NT2/D1 (cell line): ENCODE measurements around the gene DDX24.

Experiments used
- DNase-seq: peaks from one replicate; pipeline ENCODE4 v3.0.0-alpha.2; 2011; ENCODE audit warnings: low read depth, low spot score
- H3K27me3 ChIP-seq: 2 replicates; pipeline ENCODE4 v1.6.0; 2011; ENCODE audit warnings: mild to moderate bottlenecking; ENCODE audit not compliant: insufficient read length, insufficient read depth
- H3K36me3 ChIP-seq: 2 replicates; pipeline ENCODE4 v1.6.1; 2011; ENCODE audit warnings: mild to moderate bottlenecking, low read length, mixed read lengths; ENCODE audit not compliant: insufficient read depth, insufficient read length
- H3K4me1 ChIP-seq: 2 replicates; pipeline ENCODE4 v1.5.1; 2011; ENCODE audit not compliant: insufficient read depth, insufficient read length
- H3K4me3 ChIP-seq: 2 replicates; pipeline ENCODE4 v1.5.1; 2011; ENCODE audit warnings: low read depth; ENCODE audit not compliant: insufficient read length
- H3K9ac ChIP-seq: 2 replicates; pipeline ENCODE4 v1.6.0; 2011; ENCODE audit warnings: low read depth; ENCODE audit not compliant: insufficient read length
- H3K9me3 ChIP-seq: 2 replicates; pipeline ENCODE4 v1.5.1; 2011; ENCODE audit warnings: mild to moderate bottlenecking, low read length; ENCODE audit not compliant: insufficient read depth
- SUZ12 ChIP-seq: IDR thresholded peaks from 2 replicates; pipeline ENCODE4 v1.6.1; 2011; ENCODE audit not compliant: insufficient read length, insufficient read depth; ENCODE audit errors: extremely low read depth
- YY1 ChIP-seq: IDR thresholded peaks from 2 replicates; pipeline ENCODE4 v1.6.1; 2011; ENCODE audit not compliant: insufficient read length, insufficient read depth
- ZNF274 ChIP-seq: IDR thresholded peaks from 2 replicates; pipeline ENCODE4 v1.6.1; 2011; ENCODE audit warnings: mild to moderate bottlenecking, low read depth, low read length

The DDX24 gene

DNA sequence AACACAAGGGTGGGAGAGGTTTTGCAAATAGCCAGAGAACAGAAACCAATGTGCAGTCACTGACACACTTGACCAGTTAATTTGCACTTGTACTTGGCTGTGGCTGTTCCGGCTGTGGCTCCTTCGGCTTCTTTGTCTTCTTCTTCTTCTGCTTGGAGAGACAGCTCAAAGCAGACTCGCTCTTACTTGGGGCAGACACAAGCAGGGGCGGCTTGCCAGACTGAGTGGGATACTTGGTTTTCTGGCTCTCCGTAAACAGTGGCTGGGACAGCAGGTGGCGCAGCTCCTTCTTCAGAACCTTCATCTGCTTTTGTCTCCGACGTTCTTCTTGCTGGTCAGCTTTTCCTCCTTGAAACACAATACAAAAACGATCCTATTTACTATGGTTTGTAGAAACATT lies 29.9 kb downstream of the DDX24 start:
- Histone ChIP-seq H3K9me3 (no peaks in the 10 kb centered on the region), H3K36me3 (peaks cover 91% of the 10 kb centered on the region), H3K27me3 (no peaks in the 10 kb centered on the region), H3K9ac (no peak overlapping the region), H3K4me1 (no peaks in the 10 kb centered on the region), H3K4me3 (no peak overlapping the region)
- no peak for DNase-seq
- no peak for TF ChIP-seq YY1
- no peak for TF ChIP-seq ZNF274
- TF ChIP-seq SUZ12: no peak

DNA sequence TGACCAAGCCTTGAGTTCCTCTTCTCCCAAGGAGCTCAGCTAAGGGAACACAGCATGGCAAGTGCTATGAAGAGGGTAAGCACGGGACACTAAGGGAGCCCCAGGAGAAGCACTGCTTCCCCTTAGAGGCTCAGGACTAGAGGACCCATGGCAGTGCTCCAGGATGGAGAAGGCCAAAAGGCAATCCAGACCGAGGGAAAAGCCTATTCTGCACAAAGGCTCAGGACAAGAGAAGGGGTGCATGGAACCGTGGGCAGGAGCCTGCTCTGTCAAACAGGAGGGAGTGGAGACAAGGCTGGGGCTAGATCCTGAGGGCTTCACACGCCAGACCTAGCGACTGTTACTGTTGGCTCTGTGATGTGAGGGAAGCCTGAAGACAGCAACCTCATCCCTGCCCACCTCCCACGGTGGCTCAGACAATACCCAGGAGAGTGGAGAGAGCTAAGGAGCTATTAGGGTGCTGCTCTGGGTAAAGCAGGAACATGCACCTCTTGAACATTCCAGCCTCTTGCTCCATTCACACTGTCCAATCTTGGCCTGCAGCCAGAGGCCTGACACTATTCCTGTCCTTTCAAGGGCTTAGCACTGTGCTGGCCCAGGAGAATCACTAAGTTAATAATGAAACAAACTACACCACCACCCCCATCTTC lies 30.6 kb downstream of the DDX24 start:
- TF ChIP-seq SUZ12: no peak
- no peak for TF ChIP-seq ZNF274
- no peak for TF ChIP-seq YY1
- Histone ChIP-seq H3K4me1 (no peaks in the 10 kb centered on the region), H3K9me3 (no peaks in the 10 kb centered on the region), H3K36me3 (peaks cover 89% of the 10 kb centered on the region), H3K9ac (no peak overlapping the region), H3K27me3 (no peaks in the 10 kb centered on the region), H3K4me3 (no peak overlapping the region)
- no peak for DNase-seq

DNA sequence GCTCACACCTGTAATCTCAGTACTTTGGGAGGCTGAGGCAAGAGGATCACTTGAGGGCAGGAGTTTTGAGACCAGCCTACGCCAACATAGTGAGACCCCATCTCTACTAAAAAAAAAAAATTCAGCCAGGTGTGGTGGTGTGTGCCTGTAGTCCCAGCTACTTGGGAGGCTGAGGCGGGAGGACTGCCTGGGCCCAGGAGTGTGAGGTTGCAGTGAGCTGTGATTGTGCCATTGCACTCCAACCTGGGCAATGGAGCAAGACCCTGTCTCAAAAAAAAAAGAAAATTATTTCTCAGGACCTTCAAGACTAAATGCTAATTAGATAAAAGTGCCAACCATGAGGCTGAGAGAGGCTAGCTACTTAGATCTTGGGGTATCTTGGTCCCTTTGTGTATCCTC lies 31.4 kb downstream of the DDX24 start:
- peaks cover 89% of the 10 kb centered on the region for H3K36me3 ChIP-seq
- TF ChIP-seq ZNF274 (no peak), SUZ12 (no peak), YY1 (no peak)
- no peaks in the 10 kb centered on the region for H3K4me1 ChIP-seq
- no peaks in the 10 kb centered on the region for H3K27me3 ChIP-seq
- DNase-seq: no peak
- no peak overlapping the region for H3K9ac ChIP-seq
- no peak overlapping the region for H3K4me3 ChIP-seq
- no peaks in the 10 kb centered on the region for H3K9me3 ChIP-seq

DNA sequence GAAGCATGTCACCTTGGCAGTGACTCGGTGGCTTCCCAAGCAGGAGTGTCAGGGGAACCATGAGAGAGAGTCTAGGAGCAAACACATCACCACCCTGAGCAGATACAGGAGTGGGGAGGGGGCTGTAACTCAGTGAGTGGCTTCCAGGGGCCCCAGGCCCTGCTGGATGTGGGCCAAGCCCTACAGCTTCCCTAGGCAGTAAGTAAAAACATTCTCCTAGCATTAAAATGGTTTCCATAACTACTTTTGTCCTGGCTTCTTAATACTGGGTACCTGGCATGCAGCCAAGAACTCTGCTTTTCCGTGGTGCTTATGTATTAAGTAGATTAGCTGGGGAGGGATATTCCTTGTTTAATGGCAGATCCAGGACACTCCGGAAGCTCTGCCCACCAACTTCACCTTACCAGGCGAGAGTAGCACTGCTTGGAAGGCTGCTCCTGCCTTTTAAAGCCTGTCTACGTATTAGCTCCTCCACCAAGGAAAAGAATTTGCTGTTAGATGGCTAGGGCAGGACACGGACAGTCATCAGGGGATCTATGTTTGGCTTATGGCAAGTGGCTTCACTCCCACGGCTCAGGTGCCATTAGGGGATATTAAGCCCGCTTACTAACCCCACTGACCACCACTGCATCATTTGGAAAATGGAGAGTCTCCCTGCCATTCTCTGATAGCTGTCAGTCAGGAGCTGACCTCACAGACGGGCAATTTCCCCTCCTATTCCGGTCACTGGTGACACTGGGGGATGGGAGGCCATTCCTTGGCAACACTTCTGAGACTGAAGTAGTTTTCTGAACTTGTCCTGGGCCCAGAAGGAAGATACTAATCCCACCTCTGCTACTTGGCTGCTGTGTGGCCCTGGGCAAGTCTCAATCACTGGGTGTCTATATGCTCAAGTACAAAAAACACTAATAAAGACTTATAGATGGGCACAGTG lies 32.0 kb downstream of the DDX24 start:
- Histone ChIP-seq H3K4me3 (no peak overlapping the region), H3K9me3 (no peaks in the 10 kb centered on the region), H3K27me3 (no peaks in the 10 kb centered on the region), H3K9ac (no peak overlapping the region), H3K36me3 (peaks cover 89% of the 10 kb centered on the region), H3K4me1 (no peaks in the 10 kb centered on the region)
- DNase-seq: no peak
- no peak for TF ChIP-seq ZNF274
- no peak for TF ChIP-seq SUZ12
- no peak for TF ChIP-seq YY1

DNA sequence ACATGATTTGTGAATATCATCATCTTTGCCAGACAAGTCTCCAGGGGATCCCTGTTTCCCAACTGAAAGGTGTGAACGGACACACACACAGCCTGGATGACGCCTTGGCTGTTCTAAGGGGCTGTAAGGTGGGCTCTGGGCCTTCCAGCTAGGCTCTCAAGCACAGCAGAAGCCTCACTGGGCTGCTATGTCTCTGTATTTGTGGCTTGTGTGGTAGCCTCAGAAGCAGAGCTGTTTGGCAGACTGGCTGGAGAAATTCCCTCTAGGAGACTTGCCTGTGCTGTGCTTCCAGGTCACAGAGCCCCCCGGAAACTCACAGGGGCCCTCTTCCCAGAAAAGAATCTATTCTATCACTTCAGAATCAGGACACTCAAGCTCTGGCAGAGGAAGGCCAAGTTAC lies 33.4 kb downstream of the DDX24 start:
- H3K27me3 ChIP-seq: no peaks in the 10 kb centered on the region
- no peak for DNase-seq
- peaks cover 93% of the 10 kb centered on the region for H3K36me3 ChIP-seq
- TF ChIP-seq SUZ12 (no peak), ZNF274 (no peak), YY1 (no peak)
- no peak overlapping the region for H3K9ac ChIP-seq
- H3K4me3 ChIP-seq: no peak overlapping the region
- H3K9me3 ChIP-seq: no peaks in the 10 kb centered on the region
- H3K4me1 ChIP-seq: peaks cover 2% of the 10 kb centered on the region

DNA sequence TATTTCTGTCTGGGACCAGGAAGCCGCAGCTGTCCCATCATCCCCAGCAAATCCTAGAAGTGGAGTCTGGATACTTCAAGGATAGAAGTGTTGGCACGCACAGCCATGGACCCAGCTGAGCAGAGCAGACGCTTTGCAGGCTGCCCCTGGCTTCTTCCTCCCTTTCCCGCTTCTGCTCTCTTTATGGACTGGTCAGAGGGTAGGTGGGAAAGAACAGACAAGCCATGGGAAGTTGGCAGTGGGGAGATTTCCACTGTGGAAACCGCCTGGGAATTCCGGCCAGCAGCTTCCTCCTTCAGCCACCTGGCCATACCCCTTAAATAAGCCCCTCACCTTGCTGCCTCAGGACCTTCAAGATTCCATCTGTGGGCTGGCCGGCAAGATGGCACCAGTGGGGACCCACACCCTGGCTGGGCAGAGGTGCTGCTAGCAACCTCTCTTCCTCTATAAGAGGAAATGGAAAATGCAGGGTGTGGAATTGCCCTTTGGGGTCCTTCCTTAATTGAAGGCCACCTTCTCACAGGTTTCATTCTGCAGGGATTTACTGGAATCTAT lies 34.2 kb downstream of the DDX24 start:
- H3K4me1 ChIP-seq: peaks cover 5% of the 10 kb centered on the region
- no peak for TF ChIP-seq SUZ12
- TF ChIP-seq YY1: no peak
- TF ChIP-seq ZNF274: no peak
- no peak for DNase-seq
- no peaks in the 10 kb centered on the region for H3K27me3 ChIP-seq
- H3K36me3 ChIP-seq: peaks cover 86% of the 10 kb centered on the region
- H3K9me3 ChIP-seq: no peaks in the 10 kb centered on the region
- H3K4me3 ChIP-seq: no peak overlapping the region
- no peak overlapping the region for H3K9ac ChIP-seq
